K562 (cell line): ENCODE data around the gene CCN5.

ENCODE experiments used
- ARNT ChIP-seq, 2 experiments: fragments of 450-650 bp; IDR thresholded peaks; 2 replicates each; pipeline ENCODE4 v1.6.1; 2016; ENCODE audit warnings: mild to moderate bottlenecking in 1 of 2
- FOXJ3 ChIP-seq: sonication (generic); formaldehyde crosslinking; IDR thresholded peaks from 2 replicates; pipeline ENCODE4 v1.4.0; 2020; ENCODE audit warnings: mild to moderate bottlenecking, missing genetic modification reagents
- KDM4B ChIP-seq, 2 experiments: fragments of 450-650 bp in 1 of 2; sonication (generic) in 1 of 2; IDR thresholded peaks; 2 replicates each; pipeline ENCODE4 v1.6.1; 2016 to 2017; ENCODE audit warnings: borderline replicate concordance in 2 of 2, antibody characterized with exemption in 1 of 2, low read depth in 1 of 2, mild to moderate bottlenecking in 1 of 2
- POLR2A ChIP-seq: fragments of 450-650 bp; conservative IDR thresholded peaks from 2 replicates; pipeline ENCODE4 v1.6.1; 2016
- POLR2AphosphoS5 ChIP-seq: IDR thresholded peaks from 2 replicates; pipeline ENCODE4 v1.6.1; 2011; ENCODE audit warnings: mild to moderate bottlenecking, low read depth, low read length, moderate library complexity; ENCODE audit not compliant: control insufficient read depth, insufficient read depth
- SMARCE1 ChIP-seq: fragments of 450-650 bp; IDR thresholded peaks from 2 replicates; pipeline ENCODE4 v1.7.1; 2016; ENCODE audit warnings: mild to moderate bottlenecking
- SMC3 ChIP-seq: conservative IDR thresholded peaks from 2 replicates; pipeline ENCODE4 v1.6.1; 2011; ENCODE audit warnings: low read depth, low read length, improper control_type of control experiment; ENCODE audit not compliant: insufficient read depth
- SPI1 ChIP-seq: IDR thresholded peaks from 2 replicates; pipeline ENCODE4 v1.6.1; 2011; ENCODE audit warnings: low read depth, low read length, control low read depth, borderline replicate concordance
- TAF7 ChIP-seq: fragments of 450-650 bp; IDR thresholded peaks from 2 replicates; pipeline ENCODE4 v1.6.1; 2016; ENCODE audit warnings: missing genetic modification characterization, missing compliant biosample characterization
- TF ChIP-seq, protein P1 (sequence below): fragments of 450-650 bp; formaldehyde crosslinking; IDR thresholded peaks from 2 replicates; pipeline ENCODE4 v1.4.0; 2020; ENCODE audit warnings: mild to moderate bottlenecking, moderate library complexity
- TF ChIP-seq, protein P2 (sequence below), 3 experiments: IDR thresholded peaks in 2 of 3; conservative IDR thresholded peaks in 1 of 3; 2 replicates each; pipeline ENCODE4 v1.5.1; 2011 to 2012; ENCODE audit warnings: low read length in 3 of 3, mild to moderate bottlenecking in 3 of 3, control low read depth in 2 of 3, improper control_type of control experiment in 1 of 3, inconsistent platforms in 1 of 3, low read depth in 1 of 3, mixed read lengths in 1 of 3, moderate library complexity in 1 of 3; ENCODE audit not compliant: insufficient read depth in 2 of 3

DNA sequence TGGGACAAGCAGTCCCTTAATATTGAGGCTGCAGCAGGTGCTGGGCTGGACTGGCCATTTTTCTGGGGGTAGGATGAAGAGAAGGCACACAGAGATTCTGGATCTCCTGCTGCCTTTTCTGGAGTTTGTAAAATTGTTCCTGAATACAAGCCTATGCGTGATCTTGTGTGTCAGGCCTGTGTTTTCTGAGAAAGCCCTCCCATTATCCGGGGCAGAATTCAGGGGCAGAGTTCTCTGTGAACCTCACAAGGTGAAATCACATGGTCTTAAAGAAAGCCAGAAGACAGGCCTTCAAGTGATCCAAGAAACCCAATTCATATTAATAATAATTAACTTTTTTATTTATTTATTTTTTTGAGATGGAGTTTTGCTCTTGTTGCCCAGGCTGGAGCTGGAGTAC is 12.5 kb downstream of the CCN5 start:
- TF ChIP-seq SPI1, result no peak
- TF ChIP-seq POLR2AphosphoS5, result no peak
- TF ChIP-seq ARNT (IDR thresholded peaks at IDR 0.05), result no peak
- TF ChIP-seq SMARCE1, result no peak
- TF ChIP-seq KDM4B (IDR thresholded peaks at IDR 0.05; ENCODE audit: borderline replicate concordance in 2 of 2, low read depth in 1 of 2), result no peak
- no peak for TF ChIP-seq FOXJ3 (CRISPR knock-in tag)
- no peak for TF ChIP-seq POLR2A
- TF ChIP-seq, protein P1, sequence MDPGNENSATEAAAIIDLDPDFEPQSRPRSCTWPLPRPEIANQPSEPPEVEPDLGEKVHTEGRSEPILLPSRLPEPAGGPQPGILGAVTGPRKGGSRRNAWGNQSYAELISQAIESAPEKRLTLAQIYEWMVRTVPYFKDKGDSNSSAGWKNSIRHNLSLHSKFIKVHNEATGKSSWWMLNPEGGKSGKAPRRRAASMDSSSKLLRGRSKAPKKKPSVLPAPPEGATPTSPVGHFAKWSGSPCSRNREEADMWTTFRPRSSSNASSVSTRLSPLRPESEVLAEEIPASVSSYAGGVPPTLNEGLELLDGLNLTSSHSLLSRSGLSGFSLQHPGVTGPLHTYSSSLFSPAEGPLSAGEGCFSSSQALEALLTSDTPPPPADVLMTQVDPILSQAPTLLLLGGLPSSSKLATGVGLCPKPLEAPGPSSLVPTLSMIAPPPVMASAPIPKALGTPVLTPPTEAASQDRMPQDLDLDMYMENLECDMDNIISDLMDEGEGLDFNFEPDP, result no peak
- TF ChIP-seq TAF7 (tag), result no peak
- TF ChIP-seq, protein P2, sequence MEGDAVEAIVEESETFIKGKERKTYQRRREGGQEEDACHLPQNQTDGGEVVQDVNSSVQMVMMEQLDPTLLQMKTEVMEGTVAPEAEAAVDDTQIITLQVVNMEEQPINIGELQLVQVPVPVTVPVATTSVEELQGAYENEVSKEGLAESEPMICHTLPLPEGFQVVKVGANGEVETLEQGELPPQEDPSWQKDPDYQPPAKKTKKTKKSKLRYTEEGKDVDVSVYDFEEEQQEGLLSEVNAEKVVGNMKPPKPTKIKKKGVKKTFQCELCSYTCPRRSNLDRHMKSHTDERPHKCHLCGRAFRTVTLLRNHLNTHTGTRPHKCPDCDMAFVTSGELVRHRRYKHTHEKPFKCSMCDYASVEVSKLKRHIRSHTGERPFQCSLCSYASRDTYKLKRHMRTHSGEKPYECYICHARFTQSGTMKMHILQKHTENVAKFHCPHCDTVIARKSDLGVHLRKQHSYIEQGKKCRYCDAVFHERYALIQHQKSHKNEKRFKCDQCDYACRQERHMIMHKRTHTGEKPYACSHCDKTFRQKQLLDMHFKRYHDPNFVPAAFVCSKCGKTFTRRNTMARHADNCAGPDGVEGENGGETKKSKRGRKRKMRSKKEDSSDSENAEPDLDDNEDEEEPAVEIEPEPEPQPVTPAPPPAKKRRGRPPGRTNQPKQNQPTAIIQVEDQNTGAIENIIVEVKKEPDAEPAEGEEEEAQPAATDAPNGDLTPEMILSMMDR (IDR thresholded peaks at IDR 0.05 in 2 of 3, conservative IDR thresholded peaks at IDR 0.05 in 1 of 3; ENCODE audit: insufficient read depth in 2 of 3, low read depth in 1 of 3, low read length in 3 of 3), result no peak
- TF ChIP-seq SMC3, result no peak
